UCSD-AML1 (cell line): ENCODE measurements around the gene PPARA.

Experiments used
- DNase-seq: peaks from one replicate; lab custom pipeline; 2025; ENCODE audit not compliant: unreplicated experiment; lab: John Stamatoyannopoulos, UW

The PPARA gene

DNA sequence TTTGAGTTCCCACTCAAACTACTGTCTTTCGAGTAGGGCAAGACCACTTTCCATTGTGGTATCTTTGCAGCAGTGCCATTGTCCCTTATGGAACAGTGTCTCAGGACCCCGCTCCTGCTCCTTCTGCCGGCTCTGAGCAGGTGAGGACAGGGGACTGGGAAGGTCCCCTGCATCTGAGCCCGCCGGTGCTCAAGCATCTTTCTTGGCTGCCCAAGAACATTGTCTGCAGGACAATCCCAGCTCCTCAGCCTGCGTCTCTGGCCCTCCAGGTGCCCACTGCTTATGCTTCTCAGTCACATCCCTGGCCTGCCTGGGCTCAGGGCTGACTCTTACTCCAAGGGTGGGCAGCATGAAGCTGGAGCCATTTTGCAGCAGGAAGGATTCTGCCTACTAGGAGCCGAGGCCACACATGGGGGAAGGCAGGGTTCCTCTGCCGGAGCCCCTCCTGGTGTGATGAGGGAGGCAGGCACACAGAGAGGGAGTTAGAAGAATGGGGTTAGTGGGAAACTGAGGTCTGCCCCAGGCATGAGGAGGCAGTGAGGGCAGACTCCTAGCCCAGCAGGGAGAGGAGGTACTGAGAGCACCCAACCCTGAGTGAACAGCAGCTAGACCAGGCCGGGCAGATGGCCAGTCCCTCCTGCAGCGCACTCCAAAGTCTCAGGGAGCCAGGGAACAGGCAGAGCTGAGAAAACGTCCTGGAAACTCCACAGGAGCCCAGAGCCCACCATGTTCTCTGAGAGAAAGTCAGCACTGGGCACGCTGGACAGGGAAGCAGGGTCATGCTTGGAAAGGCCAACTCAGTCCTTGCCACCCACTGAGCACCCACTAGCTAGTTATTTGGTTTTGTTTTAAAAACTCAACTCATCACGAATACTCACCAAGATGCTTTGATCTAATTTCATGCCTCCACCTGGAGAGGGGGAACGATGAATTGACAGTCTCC is 7.5 kb upstream of the PPARA start:
- DNase-seq: no peak

DNA sequence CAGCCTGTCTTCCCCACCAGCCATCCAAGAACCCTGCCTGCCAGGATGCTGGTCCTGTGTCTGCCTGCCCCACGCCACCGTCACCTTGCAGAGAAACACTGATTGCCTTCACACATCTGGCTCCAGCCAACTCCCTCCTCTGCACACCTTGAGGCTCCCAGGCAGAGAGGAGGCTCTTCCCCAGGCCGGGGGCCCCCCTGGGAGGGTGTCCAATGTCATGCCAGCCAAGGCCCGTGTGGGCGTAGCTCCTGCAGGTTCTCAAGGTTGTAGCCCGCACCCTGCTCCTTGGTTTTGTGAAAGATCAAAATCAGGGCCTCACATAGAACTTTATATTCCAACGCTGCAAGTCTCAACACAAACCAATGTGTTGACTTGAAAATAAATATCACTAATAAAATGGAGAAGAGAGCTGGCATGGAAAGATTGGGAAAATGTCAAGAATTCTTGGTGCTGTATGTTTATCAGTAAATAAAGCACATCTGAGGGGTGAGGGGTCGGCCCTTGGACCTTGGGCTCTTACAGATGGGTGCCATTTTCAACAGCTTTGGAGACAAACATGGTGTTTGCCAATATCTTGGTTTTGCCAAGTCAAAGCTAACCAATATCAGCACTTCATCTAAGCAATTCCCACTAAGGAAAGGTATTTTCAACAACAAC is 6.7 kb upstream of the PPARA start:
- no peak for DNase-seq

DNA sequence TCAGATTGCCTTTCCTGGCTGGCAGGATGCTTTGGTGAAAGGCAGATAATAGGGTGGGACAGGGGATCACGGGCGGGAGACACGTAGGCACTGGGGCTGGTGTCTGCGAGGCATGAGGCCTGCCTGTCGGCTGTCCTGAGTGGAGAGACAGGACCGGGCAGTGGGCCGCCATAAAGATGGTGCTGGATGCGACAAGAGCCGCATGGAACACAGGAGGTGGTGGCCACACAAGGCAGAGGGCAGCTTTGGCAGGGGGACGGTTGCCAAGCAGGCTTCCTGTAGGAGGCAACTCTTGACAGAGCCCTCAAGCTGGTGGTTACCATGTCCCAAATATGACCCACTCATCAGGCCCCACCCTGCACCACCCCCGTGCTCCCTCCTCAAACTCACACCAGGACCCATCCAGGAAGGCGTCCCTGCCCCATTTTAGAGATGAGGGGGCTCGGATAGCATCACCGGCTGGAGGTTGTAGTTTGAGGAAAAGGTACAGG is 4.9 kb upstream of the PPARA start:
- DNase-seq: no peak

DNA sequence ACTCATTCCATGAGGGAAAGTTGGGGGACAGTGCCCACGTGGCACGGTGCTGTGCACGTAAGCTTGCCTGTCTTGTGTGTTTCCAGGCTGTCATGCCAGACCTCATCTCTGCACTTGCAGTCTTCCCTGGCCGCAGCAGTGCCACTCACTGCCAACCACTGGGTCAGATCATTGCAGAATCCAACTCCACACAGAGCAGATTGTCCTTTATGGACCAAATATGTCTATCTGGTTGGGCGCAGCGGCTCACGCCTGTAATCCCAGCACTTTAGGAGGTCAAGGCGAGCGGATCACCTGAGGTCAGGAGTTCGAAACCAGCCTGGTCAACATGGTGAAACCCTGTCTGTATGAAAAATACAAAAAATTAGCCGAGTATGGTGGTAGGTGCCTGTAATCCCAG is 4.4 kb upstream of the PPARA start:
- no peak for DNase-seq

DNA sequence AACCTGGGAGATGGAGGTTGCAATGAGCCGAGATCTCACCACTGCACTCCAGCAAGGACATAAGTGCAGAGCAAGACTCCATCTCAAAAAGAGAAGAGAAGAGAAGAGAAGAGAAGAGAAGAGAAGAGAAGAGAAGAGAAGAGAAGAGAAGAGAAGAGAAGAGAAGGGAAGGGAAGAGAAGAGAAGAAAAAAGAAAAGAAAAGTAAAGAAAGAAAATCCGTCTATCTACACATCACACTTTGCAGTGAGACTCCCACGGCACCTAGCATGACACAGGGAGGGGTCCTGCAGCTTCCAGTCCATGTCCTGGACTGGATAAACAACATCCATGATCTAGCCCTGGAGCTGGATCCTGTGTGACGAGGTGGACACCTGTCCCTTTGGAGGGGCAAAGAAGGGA is 4.0 kb upstream of the PPARA start:
- no peak for DNase-seq

DNA sequence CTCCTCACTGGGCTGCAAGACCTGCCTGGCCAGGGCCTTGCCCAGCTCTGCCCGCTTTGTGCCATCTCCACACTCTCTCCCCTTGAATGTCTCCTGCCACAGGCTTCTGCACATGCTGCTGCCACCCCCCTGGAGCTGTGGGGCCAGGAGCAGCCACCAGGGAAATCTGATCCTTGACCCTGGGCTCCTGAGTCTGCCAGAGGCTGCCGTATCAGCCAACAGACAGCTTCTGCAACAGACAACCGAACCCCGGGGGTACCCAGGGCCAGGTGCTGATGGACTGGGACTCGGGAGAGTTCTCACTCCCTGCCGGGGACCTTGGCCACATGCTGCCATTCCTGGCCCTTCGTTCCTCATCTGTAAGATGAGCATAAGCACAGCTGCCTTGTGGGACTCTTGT is 3.3 kb upstream of the PPARA start:
- DNase-seq: no peak

DNA sequence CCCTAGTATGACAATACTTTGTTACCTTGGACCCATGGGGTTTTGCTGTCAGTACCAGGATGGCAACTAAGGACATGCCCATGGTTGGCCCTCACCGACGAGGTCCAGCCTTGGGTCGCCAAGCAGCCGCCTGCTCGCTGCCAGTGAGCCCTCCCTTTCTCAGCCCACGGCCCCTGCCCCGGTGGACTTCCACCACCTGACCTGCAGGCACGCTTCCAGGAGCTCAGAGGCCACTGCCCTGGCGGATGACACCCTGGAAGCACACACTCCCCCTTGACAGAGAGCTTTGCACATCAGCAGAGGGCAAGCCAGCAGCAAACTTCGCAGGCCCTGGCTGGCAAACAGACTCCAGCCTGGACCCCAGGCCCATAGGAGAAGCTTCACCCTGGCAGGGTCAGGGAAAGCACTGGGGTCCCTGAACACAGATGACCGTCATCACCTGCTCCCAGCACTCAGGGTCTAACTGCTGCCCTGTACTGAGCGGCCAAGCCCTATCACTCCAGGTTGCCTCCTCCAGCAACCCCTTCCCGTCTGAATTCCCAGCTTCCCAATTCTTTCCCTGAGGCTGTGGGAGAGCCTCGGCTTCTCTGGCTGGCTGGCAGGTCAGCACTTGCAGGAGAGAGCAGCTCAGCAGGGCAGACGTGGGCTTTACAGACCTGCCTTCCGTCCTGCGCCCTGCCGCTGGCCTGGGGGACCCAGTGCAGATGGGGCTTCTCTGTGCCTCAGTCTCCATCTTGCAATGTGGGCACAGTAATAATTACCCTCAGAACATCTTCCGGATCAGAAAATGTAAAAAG is 2.7 kb upstream of the PPARA start:
- no peak for DNase-seq

DNA sequence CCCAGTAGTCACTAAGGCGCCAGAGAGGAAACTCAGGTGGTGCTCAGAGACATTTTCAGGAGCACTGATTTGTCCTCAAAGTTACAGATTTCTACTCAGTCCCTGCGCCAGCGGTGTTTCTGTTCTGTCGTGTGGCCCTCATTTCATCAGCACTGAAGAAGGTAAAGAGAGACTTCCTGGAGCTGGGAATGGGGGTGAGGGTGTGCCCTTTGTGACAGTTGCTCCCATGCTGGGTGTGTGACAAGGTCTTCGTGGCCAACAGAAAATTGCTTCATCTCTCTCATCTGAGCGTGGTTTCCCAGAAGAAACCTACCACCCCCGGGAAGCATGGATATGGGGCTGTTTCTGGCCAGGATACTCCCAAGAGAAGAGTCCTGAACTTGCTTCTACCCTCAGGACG is 2.0 kb upstream of the PPARA start:
- no peak for DNase-seq

DNA sequence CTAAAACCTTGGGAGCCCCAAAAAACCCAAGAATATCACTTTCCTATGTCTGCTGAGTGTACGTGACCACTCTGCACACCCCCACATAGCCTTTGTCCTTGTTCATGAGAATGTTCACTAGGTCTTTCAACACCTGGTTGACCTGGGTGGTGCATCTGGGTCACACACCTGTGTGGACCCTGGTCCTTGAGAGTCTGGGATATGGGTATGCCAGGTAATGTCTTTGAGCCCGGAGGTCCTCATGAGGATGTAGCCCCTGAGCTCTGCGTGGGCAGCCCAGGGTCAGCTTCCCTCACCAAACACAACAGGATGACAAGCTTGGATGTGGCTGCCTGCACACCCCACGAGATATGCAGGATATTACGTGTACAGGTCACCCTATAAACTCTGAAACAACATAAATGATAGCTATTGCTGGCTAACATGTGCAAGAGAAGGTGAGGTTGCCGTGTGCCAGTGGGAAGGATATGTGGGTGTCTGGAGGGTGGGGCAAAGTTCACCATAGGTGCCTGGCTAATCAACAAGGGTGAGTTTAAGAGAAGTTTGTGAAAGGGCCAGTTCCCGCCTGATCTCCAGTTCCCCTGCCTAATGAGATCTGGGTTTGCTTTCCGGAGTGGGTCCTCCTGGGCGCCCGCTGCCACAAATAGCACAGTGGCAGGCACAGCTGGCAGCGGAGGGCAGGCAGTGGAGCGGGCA is 1.4 kb upstream of the PPARA start:
- no peak for DNase-seq

DNA sequence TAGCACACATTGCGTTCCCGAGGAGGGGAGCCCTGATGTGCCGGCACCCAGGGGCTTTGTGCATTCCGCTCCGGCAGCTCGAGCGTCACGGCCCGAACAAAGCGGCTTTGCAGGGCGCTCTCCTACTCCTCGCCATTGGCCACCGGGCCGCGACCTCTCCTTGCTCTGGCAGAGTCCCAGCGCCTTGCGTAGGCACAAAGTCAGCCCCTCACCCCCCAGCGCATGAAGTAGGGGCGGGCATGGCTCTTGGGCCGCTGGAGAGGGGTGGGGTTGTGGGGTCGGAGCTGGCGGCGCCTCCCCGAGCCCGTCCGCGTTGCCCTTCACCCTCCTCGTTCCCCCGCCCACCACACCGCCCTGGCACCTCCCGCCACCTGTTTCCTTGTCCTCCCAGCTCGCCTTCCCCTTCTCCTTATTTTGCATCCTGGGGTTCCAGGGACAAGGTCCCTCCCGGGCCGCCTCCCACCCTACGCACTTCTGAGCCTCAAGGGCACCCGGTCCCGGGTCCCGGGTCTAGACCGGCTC is 753 bp upstream of the PPARA start:
- DNase-seq: peak; percentile 50

DNA sequence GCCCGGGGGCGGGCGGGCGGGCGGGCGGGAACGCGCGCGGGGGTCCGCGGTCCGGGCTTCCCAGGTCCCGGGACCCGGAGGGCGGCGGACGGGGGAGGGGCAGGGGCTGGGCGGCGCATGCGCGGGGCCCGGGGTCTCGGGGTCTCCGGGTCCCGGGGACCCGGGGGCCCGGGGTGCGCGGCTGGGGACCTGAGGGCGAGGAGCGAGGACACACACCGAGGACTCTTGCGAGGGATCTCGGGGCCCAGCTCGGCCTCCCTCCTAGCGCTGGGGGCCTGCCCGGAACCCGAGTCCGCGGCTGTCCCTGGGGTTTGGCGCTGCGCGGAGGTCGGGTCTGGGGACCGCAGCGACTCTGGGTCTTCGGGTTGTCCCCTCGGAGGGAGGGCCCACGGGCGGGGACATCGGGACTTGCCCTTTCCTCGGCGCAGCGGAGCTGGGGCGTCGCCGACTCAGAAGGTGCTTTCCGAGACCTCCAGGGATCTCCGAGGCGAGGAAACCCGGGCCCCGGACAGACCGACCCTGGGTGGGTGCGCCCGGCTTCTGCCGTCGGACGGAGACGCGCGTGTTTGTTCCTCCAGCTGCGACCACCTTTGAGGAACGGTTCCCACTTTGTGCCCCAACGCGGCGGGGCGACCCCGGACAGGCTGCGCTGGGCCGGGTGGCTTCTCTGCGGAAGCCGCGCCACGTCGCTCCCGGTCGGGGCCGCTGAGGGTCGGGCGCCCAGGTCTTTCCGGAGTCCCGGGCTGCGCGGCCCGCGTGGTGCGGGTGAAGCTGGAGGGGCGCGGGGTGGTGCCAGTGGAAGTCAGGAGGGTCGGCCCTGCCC is 540 bp downstream of the PPARA start:
- peak; percentile 46 for DNase-seq

DNA sequence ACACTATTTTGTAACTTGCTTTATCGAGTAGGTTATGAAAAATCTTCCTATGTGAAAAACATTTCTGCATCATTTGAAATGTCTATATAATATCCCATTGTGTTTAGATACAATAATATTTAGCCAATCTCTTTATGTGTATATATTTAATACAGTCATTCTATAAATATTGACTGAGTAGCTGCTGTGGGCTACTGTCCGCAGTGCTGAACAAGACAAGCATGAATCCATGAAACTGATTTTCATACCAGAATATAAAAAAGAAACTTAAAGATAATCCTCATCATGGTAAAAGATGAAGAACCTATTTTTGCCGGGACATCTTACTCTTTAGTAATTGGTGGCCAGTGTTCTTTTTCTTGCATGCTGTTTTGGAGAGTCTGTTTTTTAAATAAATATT is 3.6 kb downstream of the PPARA start:
- DNase-seq: no peak

DNA sequence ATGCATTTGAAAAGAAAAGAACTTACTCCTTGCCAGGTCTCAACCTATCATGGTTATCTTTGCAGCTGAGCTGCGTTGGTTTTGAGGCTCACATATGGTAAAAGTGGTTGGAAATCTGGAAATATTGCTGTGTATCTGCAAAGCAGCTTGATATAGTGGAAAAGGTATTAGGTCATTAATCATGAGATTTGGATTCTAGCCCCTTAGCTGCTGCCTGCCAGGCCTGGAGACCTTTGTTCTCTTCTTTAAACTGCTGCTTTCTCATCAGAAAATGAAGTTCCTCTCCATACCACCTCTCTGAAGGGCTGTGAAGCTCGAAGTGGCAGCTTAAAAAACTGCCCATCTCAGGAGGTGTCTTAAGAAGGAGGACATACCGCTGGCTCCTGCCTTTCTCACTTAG is 5.7 kb downstream of the PPARA start:
- no peak for DNase-seq

DNA sequence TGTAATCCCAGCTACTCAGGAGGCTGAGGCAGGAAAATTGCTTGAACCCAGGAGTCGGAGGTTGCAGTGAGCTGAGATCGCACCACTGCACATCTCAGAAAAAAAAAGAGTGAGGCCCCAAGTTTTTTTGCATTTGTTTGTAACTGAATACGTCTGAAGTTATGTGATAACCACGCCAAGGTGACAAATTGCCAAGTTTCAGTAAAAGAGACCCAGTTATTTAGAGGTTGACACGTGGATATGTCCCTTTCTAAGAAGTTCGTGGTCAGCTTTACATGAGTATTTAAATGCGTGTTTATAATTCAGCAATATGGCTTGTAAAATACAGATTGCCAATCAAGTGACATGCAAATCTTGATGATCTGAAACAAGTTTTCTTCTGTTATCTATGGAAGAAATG is 8.0 kb downstream of the PPARA start:
- DNase-seq: no peak

DNA sequence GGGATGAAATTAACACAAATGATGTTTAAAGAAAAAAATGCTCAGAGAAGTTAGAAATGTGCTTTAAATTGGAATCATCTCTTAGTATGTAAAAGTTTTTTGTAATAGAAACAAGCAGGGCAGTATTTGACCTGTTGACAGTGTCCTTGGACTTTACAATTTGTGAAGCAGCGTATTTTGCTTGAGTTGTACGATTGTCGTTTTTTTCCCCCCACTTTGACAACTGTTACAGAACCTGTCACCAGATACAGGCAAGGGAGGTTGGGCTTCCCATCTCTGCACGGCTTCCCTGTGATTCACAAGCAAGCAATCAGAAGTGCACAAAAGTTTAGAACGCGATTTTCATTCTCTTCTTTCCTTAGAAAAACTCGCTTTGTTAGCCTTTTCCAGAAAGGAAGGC is 8.9 kb downstream of the PPARA start:
- DNase-seq: no peak

DNA sequence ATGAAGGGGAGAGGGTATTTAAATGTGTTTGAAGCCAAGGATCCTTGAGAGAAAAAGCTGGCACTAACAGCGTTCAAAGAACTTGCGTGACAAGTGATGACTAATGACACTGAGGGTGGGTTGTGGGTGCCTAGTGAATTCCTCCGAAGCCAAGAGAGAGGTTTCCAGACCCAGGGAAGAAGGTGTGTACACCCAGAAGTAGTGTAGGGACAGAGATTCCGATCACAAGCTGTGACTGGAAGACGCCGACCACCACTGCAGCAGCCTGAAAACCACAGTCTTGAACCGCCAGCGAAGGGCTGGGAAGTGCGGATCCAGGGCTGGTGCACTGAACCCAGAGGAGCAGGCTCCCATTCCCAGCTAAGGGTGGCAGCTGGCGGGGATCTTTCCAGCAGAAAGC is 9.5 kb downstream of the PPARA start:
- no peak for DNase-seq

DNA sequence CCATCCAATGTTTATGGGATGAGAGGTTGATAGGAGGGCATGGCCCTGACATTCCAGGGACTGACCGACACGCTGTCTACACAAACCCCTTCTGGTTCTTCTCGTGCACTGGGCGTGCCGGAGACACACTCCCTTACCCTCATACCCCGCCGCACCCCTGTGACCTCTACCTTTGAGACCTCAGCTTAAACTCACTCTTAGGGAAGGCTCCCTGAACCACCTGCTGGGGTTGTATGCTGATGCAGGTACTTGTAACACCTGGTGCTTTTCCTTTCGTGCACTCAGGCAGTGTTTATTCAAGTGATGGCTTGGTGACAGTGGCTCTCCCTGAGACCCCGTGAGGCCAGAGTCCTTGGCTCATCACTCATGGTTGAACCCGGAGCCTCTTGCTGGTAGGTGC is 12.0 kb downstream of the PPARA start:
- no peak for DNase-seq

DNA sequence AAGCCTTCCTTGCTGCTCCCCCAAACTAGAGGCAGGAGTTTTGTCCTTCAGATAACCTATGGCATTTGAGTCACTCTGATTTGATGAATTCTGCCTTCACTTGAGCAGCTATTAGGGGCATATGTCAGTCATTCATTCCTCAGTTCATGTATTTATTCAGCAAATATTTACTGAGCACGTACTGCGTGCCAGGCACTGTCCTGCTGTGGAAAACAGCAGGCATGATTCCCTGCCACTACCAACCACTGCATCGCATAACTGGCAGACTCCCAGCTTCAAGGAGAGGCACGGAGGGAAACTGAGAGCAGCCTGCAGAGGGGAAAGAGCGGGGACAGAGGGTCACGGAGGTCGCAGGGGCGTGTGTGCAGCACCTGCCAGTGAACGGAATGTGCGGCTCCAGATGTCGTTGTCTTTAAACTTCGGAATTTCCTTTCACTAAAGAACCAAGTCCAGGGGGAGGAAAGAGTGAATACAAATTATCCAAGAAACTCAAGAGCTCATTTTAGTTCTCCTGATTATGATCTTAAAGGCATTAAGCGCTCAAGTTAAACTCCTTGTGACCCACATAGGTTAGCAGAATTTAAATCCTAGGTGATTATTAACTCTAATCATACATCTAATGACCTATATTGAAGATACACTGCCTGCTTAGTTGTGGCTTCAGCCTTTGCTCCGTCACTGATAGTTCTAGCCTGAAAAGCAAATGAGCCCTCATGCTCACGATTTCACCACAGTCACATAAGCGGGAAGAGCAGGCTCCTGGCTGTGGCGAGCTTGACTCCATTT is 12.6 kb downstream of the PPARA start:
- DNase-seq: no peak

DNA sequence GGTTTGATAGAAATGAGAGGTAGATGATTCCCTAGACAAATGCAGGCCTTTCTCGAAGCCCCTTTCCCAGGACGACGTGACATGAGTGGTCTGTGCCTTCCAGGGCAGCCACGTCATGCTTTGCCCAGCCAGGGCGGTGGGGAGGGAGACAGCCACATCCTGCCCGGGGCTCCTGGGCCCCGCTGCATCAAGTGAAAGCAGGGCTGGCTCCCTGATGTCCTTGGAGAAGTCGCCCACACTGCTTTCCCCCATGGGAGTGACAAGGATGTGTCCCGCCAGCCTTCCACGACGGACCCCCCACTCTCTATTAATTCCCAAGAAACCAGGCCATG is 13.2 kb downstream of the PPARA start:
- DNase-seq: peak; percentile 50
